Measurements from ENCODE around the gene MYO18B. TPM values are rescaled to one million over a fixed set of nuclear protein-coding genes. Genes with fewer than 3 reads are reported as not detected.

The MYO18B gene
- total and polyA plus RNA-seq, 2 of the 4 experiments (the other 2 are of a cell fraction), result under 0.01 TPM; not detected in 1

DNA sequence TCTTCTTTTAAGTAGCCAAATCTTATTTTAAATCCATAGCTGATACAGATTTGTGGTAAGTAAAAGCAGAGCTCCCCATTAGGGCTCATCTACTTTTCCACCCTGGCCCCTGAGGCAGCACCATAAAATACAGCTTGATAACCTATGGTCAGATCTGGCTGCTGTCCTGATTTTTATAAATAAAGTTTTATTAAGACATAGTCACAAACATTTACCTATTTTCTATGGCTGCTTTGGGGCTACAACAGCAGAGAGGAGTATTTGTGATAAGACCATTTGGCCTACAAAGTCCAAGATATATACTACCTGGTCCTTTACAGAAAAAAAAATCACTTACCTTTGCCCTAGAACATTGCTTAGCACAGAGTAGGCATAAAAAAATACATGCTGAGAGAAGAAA lies 227.3 kb downstream of the MYO18B start:
- Histone ChIP-seq H2AFZ (replicated peaks; ENCODE audit: low read length, poor library complexity) (no peak overlapping the region), H2BK120ac (ENCODE audit: low read depth, low read length) (no peak overlapping the region), H3K9ac (ENCODE audit: low read depth, low read length) (no peak overlapping the region), H3K36me3 (ENCODE audit: control insufficient read depth, insufficient read depth, low read length) (no peaks in the 10 kb centered on the region), H3K4me3 (ENCODE audit: insufficient read depth, low read depth, low read length) (no peak overlapping the region), H2AK9ac (replicated peaks; ENCODE audit: low read depth, low read length, poor library complexity) (no peak overlapping the region), H3K79me1 (ENCODE audit: low read depth in 1 of 2, low read length in 2 of 2) (no peaks in the 10 kb centered on the region), H4K8ac (ENCODE audit: low read depth in 2 of 2, low read length in 2 of 2) (no peak overlapping the region), H3K23ac (ENCODE audit: low read depth, low read length) (no peak overlapping the region), H4K20me1 (ENCODE audit: insufficient read depth, low read length) (no peaks in the 10 kb centered on the region), H2BK20ac (ENCODE audit: low read depth, low read length) (no peak overlapping the region), H4K91ac (ENCODE audit: insufficient read depth, low read depth, low read length) (no peak overlapping the region), H2BK5ac (ENCODE audit: low read depth, low read length, poor library complexity, severe bottlenecking) (no peak overlapping the region), H3K27me3 (ENCODE audit: control insufficient read depth, insufficient read depth, low read length) (no peaks in the 10 kb centered on the region), H3K4me2 (ENCODE audit: low read depth, low read length) (no peak overlapping the region), H3K9me1 (ENCODE audit: insufficient read depth, low read length) (no peaks in the 10 kb centered on the region), H2BK15ac (ENCODE audit: low read depth, low read length) (no peak overlapping the region), H3K56ac (ENCODE audit: extremely low read depth, insufficient read depth, low read length) (no peak overlapping the region), H2AK5ac (ENCODE audit: low read depth, low read length) (no peak overlapping the region), H3K9me3 (ENCODE audit: control insufficient read depth, insufficient read depth, low read length) (peaks cover 7% of the 10 kb centered on the region; the same call in 1 of the 2 replicates), H3K14ac (replicated peaks; ENCODE audit: low read depth, low read length) (no peak overlapping the region), H3K4me1 (ENCODE audit: control insufficient read depth, insufficient read depth, low read length) (no peaks in the 10 kb centered on the region), H3K4ac (ENCODE audit: low read depth, low read length) (no peak overlapping the region), H3K27ac (ENCODE audit: insufficient read depth, low read length) (no peak overlapping the region), H3K18ac (ENCODE audit: low read depth, low read length) (no peak overlapping the region), H4K5ac (ENCODE audit: low read depth, low read length) (no peak overlapping the region)
- no peak for ATAC-seq (ENCODE audit: low read depth)
- no TSS peak for BruUV-seq (replicated peaks)
- ChIA-PET POLR2A (ENCODE audit: unreplicated experiment) (no interaction called here), CTCF (no interaction called here)
- DNase-seq, result no peak
- in situ Hi-C loops (cut with MboI; ENCODE audit: low sequenced_read_pairs), result no loop called here
- dilution Hi-C loops (cut with HindIII; ENCODE audit: low sequenced_read_pairs, unreplicated experiment), result no loop called here
- no peak for TF ChIP-seq MAFK (IDR thresholded peaks at IDR 0.05; ENCODE audit: low read depth, low read length)
- TF ChIP-seq, protein P1, sequence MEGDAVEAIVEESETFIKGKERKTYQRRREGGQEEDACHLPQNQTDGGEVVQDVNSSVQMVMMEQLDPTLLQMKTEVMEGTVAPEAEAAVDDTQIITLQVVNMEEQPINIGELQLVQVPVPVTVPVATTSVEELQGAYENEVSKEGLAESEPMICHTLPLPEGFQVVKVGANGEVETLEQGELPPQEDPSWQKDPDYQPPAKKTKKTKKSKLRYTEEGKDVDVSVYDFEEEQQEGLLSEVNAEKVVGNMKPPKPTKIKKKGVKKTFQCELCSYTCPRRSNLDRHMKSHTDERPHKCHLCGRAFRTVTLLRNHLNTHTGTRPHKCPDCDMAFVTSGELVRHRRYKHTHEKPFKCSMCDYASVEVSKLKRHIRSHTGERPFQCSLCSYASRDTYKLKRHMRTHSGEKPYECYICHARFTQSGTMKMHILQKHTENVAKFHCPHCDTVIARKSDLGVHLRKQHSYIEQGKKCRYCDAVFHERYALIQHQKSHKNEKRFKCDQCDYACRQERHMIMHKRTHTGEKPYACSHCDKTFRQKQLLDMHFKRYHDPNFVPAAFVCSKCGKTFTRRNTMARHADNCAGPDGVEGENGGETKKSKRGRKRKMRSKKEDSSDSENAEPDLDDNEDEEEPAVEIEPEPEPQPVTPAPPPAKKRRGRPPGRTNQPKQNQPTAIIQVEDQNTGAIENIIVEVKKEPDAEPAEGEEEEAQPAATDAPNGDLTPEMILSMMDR (conservative IDR thresholded peaks at IDR 0.05; ENCODE audit: low read depth, low read length), result no peak
- TF ChIP-seq, protein P2, sequence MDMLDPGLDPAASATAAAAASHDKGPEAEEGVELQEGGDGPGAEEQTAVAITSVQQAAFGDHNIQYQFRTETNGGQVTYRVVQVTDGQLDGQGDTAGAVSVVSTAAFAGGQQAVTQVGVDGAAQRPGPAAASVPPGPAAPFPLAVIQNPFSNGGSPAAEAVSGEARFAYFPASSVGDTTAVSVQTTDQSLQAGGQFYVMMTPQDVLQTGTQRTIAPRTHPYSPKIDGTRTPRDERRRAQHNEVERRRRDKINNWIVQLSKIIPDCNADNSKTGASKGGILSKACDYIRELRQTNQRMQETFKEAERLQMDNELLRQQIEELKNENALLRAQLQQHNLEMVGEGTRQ (IDR thresholded peaks at IDR 0.05; ENCODE audit: low read depth, low read length), result no peak
- TF ChIP-seq BHLHE40 (IDR thresholded peaks at IDR 0.05; ENCODE audit: low read depth, low read length), result no peak
- TF ChIP-seq NFE2L2 (IDR thresholded peaks at IDR 0.05; ENCODE audit: low read depth, low read length), result no peak
- no peak for TF ChIP-seq POLR2A (IDR thresholded peaks at IDR 0.05; ENCODE audit: low read depth, low read length)
- TF ChIP-seq RCOR1 (IDR thresholded peaks at IDR 0.05; ENCODE audit: insufficient replicate concordance, low read length), result no peak
- TF ChIP-seq FOS (IDR thresholded peaks at IDR 0.05; ENCODE audit: low read depth, low read length), result no peak
- no peak for TF ChIP-seq MAZ (IDR thresholded peaks at IDR 0.05; ENCODE audit: borderline replicate concordance, low read depth, low read length)
- no peak for TF ChIP-seq CEBPB (IDR thresholded peaks at IDR 0.05; ENCODE audit: low read depth, low read length)
- TF ChIP-seq ELK1 (IDR thresholded peaks at IDR 0.05; ENCODE audit: borderline replicate concordance, low read depth, low read length), result no peak
- no peak for TF ChIP-seq RFX5 (IDR thresholded peaks at IDR 0.05; ENCODE audit: low read depth, low read length)
- TF ChIP-seq SMC3 (IDR thresholded peaks at IDR 0.05; ENCODE audit: low read depth, low read length), result no peak
- TF ChIP-seq RAD21 (IDR thresholded peaks at IDR 0.05; ENCODE audit: low read length), result no peak
- TF ChIP-seq CHD1 (IDR thresholded peaks at IDR 0.05; ENCODE audit: low read depth, low read length), result no peak
- TF ChIP-seq MXI1 (IDR thresholded peaks at IDR 0.05; ENCODE audit: borderline replicate concordance, low read depth, low read length), result no peak
- intact Hi-C loops (cut with micrococcal nuclease), result no loop called here
